HG03060 (cell line): ENCODE data around the gene PLAAT3.
"Not testable (repeated sequence)": the region's sequence is repeated elsewhere in the genome, so short reads cannot be mapped to it uniquely, and the experiment has no call there.

Source experiments
- ATAC-seq: cut with Tn5 transposase; IDR thresholded peaks from one replicate; pipeline ENCODE4 v1.9.1; 2021; ENCODE audit warnings: low read depth, moderate number of reproducible peaks; ENCODE audit not compliant: unreplicated experiment

PLAAT3 gene

DNA sequence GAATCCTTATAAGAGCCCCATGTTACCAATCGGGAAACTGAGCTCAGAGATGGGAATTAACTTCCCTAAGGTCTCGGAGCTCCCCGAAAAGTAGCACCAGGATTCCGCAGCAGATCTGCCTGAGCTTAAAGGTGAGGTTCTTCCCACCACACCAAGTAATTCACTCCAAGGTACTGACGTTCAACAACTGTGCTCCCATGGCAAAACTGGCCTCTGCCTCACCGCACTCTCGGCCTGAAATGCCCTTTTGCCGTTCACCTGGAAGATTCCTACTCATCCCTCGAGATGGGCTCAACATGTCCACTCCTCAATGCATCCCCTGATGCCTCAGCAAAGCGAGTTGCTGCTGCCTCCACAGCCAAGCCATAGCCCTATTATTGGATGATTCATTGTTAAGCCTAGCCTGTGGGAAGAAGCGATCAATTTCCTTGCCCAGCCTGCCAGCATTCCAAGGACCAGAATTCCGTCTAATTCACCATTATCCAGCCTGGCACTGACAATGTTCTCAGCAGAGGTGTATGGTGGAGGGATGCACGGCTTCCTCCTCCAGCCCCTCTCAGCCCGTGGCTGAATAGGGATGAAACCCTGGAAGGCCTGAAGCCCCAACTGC lies 4.2 kb downstream of the PLAAT3 start:
- ATAC-seq = no peak

DNA sequence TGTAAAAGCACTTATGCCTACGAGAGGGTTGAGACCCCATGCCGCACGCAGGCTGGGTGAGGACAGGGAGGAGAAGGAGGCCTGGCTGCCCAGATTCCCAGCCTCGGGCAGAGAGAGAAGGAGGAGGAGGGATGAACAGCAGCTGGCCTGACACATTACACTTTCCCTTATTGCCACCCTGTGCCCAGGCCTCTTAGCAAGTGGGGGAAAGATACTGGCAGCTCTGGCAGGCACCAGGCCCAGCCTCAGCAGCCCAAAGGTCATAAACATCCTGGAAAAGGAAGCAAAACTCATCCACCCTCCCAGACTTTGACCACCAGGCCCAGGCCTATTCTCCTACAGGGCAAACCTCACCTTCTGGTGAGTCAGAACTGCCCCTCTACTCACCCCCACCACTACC lies 4.7 kb downstream of the PLAAT3 start:
- no peak for ATAC-seq

DNA sequence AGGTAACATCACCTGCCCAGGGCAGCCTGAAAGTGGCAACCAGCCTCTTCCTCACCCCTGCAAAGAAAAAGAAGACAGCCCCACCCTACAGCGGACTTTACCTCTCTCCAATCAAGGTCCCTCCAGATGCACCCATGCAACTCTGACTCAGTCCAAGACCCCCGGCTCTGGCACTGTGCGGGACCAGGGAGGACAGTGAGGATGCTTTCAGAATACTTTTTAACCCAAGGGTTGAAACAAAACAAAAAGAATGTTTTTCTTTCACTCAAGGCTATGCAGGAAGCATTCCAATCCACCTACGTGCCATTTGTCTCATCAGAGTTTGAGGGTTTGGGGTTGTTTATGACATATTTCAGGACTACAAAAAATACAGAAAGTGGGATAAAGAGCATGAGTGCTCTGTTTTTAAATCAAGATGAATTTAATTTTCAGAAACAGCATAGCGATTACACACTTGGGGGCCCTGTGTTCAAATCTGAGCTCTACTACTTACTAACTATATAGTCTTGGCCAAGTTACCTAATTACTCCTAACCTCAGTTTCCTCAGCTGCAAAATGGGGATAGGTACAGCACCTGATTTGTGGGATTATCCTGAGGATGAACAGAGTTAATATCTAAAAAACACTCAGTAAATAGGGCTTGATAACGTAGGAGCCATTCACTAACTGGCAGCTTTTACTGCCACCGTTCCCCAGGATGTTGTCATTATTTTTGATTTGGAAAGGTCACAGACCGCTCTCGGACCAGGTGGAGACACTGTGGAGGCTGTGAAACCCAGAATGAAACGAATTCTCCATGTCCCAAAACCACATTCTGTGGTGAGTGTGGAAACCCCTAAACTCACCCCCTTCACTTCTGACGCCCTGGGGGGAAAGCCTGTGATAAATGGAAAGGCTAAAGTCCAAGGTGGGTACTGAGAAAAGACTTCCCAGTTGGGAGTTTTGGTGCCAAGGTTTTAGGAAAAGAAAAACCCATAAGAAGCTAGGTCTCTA lies 5.6 kb downstream of the PLAAT3 start:
- ATAC-seq = no peak

DNA sequence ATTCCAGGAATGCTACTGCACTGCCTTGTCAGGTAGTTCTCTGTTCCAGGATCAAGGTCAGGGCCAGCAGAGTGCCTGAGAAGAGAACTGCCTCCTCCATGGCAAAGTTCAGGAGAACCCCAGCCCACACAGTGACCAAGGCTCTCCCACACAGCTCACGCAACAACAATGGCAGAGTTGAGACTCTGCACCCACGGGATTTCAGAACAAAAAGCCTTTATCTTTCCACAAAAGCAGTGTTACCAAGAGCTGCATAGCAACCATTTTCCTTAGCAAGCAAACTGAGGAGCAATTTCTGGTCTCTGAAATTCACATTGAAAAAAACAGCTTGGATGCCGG lies 11.1 kb downstream of the PLAAT3 start:
- ATAC-seq = no peak

DNA sequence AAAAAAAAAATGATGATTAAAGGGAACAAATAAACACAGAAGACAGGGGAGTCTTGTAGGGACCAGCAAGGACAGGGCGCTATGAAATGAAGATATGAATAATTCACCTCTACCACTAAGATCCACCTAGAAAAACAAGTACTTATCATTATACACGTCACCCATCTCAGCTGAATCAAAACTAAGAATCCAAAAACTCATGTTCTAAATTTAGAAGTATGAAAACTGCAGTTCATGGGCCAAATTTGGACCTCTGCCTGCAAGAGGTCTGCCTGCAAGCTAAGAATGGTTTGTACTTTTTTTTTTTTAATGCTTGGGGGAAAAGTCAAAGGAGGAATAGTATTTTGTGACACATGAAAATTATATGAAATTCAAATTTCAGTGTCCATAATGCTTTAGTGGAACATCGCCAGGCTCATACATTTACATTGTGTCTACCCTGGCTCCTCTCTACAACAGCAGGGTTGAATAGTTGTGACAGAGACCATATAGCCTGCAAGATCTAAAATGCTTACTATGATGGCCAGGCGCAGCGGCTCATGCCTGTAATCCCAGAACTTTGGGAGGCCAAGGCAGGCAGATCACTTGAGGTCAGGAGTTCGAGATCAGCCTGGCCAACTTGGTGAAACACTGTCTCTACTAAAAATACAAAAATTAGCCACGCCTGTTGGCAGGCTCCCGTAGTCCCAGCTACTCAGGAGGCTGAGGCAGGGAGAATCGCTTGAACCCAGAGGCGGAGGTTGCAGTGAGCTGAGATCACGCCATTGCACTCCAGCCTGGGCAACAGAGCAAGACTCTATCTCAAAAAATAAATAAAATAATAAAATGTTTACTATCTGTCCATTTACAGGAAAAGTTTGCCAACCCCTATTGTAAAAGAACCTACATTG lies 11.7 kb downstream of the PLAAT3 start:
- not testable (repeated sequence) for ATAC-seq

DNA sequence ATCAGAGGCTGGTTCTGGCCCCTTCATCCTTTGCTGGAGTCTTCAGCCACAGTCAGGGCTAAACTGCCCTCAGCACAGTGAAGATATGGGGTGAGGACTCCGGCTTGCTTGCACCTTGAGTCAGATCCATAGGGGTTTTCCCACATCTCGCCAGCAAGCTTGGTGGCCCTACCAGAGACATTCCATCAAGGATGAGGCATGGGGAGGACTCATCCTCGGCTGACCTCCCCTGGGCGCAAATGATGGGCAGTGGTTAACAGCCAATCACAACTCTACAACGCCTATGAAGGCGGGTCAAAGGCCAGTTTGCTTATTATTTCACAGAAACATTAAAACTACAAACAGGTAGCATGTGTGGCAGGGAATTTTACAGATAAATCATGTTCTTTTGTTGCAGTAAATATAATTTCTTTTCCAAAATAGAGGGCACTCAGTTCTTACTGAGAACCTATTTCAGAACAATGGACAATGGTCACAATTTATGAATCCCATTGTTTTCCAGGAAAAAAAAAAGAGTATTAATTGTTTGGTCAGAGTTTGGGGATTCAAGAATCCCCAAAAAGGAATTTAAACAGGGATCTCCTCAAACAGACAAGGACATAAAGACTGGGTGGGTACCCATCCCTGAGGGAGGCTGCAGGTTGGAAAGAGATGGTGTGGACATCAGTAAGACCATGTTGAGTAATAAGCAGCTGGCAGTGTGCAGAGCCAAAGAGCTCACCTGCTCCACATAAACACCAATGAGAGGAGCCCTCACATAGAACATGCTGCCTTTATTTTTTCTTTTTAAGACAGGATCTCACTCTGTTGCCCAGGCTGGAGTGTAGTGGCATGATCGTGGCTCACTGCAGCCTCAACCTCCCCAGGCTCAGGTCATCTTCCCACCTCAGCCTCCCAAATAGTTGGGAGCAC lies 14.8 kb downstream of the PLAAT3 start:
- ATAC-seq = no peak

DNA sequence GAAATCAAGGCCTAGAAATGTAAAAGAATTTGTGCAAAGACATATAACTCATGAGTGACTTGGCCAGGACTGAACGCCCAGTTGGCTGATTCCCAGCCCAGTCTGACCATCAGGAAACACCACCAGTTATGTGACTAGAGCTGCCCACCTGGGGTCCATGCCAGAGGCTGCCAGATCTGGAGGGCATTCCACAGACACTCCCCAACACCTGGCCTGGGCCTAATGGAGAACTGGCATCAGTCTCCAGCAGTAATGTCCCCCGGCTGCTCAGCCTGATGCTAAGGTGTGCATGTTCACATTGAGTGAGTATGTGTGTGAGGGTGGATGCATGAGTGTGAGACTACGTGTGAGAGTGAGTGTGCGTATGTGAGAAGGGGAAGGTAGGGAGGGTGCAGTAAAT lies 15.7 kb downstream of the PLAAT3 start:
- no peak for ATAC-seq

DNA sequence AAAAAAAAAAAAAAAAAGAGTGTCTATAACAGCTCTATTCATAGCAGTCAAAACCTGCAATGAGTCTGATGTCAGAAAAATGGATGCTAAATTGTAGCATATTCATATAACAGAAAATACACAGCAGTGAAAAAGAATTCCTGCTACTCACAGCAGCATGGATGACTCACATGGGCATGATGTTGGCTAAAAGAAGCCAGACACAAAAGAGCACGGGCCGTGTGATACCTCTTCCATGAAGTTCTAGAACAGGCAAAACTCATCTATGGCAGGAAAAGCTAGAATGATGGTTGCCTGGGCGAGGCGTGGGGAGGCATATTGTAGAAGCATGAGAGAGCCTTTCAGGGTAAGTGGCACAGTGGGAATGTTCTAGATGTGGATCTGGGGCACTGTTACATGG lies 18.9 kb downstream of the PLAAT3 start:
- no peak for ATAC-seq

DNA sequence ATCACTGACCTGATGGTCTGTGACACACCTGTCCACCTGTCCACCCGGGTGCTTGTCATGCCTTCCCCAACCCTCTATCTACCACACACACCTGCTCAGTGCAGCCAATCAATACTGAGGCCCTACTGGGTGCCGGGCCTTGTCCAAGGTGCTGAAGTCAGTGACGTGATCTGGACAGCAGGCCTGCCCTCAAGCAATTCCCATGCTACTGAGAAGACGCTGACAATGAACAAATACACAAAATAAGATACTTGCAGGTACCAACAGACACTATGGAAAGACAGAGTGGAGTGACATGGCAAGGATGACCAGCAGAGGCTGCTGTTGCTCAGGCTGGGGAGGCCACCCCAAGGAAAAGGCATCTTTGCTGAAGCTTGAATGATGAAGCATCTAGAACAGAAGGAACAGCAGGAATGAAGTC lies 21.2 kb downstream of the PLAAT3 start:
- no peak for ATAC-seq

DNA sequence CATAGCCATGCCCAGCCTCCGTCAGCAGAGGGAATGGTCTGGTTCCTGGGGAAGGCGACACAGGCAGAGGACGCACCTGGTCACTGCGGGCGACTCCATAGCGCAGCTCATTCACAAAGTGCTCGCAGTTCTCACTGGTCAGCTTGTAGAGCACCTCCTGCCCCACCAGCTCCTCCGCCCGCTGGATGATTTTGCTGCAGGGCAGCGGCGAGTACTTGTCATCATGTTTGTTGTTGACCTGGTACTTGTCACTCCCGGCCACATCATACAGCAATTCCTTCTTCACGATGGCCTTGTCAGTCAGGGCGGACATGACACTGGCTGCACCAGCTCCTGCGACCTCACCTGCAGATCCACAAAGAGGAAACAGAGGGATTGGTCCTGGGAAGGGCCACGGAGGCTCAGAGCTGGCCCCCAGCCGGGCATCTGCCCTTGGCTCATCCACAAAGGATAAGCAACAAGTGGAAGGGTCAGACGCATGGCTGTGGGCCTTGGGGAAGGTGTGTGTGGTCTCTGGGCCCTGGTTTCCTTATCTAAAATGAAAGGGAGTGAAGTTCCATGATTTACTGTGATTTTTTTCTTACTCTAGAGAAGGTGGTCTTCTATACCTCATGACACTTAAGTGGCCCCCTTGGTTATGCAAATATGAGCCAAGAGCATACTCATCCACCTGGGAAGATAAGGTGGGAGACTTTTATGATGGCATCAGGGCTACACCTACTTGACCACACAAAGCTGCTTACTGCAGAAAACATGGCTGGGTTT lies 24.0 kb downstream of the PLAAT3 start:
- ATAC-seq = no peak

DNA sequence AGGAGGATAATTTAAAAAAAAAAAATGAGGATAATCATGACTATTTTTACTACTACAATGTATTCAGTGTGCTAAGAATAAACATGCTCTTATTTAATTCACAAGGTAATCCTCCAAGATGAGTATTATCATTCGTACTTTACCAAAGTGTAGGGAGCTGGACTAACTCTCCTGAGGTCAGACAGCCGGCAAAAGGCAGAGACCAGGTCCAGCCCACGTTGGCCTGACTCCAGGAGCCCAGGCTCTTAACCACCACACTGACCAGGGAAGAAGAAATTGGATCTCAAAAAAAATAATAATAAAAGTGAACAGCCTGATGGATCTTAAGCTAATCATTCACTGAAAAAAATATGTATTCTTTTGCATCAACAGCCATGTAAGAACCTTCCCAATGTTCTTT lies 25.2 kb downstream of the PLAAT3 start:
- ATAC-seq = no peak

DNA sequence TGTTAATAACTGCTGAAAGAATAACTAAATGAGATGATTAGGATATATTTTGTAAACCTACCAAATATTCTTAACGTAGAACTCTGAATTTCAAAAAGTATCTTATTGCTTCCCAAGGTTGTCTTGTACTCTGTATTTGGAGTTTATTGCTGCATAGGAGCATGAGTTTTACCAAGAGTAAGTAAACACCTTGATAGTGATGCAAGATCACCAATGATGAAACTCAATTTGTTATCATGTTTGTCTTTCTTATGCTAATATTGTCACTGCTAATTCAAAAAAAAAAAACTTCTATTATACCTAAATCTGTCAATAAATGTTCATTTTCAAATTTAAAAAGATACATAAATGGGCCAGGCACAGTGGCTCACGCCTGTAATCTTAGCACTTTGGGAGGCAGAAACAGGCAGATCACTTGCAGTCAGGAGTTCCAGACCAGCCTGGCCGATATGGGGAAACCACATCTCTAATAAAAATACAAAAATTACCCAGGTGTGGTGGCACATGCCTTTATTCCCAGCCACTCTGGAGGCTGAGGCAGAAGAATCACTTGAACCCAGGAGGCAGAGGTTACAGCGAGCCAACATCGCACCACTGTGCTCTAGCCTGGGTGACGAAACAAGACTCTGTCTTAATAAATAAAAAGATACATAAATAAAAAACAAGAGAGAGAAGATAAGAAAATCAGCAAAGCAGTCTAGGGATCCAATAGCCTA lies 27.6 kb downstream of the PLAAT3 start:
- ATAC-seq = no peak

DNA sequence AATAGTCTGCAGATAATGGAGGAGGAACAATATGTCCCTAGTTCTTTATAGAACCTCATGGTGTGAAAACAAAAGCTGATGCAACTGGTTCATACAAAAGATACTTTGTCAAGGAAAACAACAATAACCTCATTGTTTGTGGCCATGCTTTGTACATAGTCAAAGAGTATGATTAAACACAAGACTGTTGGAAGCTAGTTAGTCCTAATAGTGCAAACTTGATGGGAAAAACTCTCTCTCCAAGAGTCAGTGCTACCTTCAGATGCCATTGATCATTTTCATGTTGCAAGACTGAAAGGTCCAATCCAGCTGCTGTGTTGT lies 30.9 kb downstream of the PLAAT3 start:
- no peak for ATAC-seq

DNA sequence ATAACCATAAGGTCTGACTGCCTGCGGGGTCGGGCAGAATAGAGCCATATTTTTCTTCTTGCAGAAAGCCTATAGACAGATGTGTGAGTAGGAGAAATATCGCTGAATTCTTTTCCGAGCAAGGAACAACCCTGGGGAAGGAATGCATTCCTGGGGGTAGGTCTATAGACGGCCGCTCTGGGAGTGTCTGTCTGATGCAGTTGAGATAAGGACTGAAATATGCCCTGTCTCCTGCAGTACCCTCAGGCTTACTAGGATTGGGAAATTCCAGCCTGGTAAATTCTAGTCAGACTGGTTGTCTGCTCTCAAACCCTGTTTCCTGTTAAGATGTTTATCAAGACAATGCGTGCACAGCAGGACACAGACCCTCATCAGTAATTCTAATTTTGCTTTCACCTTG lies 33.0 kb downstream of the PLAAT3 start:
- not testable (repeated sequence) for ATAC-seq

DNA sequence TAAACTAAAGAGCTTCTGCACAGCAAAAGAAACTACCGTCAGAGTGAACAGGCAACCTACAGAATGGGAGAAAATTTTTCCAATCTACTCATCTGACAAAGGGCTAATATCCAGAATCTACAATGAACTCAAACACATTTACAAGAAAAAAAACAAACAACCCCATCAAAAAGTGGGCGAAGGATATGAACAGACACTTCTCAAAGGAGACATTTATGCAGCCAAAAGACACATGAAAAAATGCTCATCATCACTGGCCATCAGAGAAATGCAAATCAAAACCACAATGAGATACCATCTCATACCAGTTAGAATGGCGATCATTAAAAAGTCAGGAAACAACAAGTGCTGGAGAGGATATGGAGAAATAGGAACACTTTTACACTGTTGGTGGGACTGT lies 35.4 kb downstream of the PLAAT3 start:
- not testable (repeated sequence) for ATAC-seq

DNA sequence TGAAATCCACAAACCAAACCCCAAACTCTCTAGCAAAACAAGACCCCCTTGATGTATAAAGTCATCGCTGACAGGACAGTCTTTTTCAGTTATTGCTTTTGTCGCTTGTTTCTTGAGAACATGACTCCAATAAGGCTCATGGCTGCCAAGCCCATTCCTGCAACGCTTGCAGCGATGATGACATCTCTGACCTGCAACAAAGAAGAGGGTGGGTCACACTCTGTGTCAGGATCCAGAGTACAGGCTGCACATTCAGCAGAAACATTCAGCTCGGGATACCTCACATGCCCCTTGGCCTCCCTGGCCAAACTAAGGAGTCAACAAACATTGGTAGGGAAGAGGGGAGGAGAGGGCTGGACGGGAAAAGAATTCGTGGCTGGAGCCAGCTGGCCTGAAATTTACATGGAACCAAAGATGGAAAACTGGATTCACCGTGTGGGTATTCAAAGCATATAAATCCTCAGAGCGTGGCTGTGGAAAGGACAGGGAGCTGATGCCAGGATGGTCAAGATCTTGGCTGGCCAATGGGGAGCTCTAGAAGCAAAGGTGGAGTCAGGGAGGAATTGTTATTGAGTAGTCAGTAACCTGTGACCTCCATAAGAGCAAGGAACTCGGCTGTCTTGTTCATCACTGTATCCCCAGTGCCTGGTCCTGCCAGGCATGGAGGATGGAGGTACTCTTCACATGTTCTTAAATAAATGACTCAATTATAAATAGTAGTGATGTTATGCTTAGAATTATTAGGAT lies 39.2 kb downstream of the PLAAT3 start:
- ATAC-seq = no peak

DNA sequence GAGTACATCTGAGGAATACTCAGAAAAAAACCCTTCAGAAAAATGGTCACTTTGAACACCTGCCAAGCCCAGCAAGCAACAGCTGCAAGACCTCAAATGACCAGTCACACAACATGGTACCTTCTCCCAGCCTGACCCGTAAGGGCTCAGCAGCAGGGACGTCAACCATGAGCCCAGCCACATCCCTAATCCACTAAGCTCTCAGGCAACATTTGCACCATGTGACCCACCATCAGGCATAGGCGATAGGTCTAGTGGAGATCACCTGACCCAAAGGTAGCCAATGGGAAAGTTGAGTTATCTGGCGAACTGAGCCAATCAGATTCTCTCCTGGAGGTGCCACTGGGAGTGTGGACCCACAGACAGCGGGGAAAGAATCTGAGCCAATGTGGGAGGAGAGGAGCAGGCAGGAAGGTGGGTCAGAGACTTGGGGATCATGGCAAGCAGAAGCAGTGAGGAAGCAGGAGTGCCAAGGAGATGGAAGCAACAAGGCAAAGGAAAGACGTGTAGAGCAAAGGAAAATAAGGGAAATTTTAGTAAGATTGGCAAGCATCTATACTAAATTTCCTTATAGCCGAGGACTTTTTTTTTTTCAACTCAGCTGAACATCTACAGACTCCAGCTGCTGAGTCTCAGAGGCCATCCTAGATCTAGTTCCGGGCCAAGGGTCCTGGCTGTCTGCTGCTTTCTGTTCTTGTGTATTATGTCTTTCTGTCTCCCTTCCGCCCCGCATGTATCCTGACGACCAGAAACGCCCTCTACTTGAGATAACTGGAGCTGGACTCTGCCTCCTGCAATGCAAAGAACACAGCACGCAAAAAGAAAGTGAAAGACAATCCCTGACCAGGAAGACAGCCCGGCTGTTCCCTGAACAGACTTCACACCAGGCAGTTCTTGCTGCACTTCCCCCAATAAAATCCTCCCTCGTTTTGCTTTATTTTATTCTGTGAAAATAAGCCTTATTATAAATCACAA lies 40.1 kb downstream of the PLAAT3 start:
- no peak for ATAC-seq
